Astrocyte of the cerebellum (primary cell): ENCODE results near the gene RMND1.

Experiments used
- DNase-seq: peaks from one replicate; pipeline ENCODE4 v3.0.0-alpha.2; 2011; ENCODE audit warnings: low read depth
- H3K4me3 ChIP-seq: 2 replicates; pipeline ENCODE4 v1.5.1; 2011; ENCODE audit warnings: mild to moderate bottlenecking, low read depth, low read length, moderate library complexity
- in situ Hi-C: cut with HindIII; loops from 2 replicates; pipeline ENCODE4 v1.10.0; 2017; ENCODE audit warnings: low sequenced_read_pairs
- TF ChIP-seq, protein P1 (sequence below): IDR thresholded peaks from 2 replicates; pipeline ENCODE4 v1.5.1; 2012; ENCODE audit warnings: low read length, low read depth, moderate library complexity, mild to moderate bottlenecking; ENCODE audit errors: missing control alignments

Gene RMND1, protein sequence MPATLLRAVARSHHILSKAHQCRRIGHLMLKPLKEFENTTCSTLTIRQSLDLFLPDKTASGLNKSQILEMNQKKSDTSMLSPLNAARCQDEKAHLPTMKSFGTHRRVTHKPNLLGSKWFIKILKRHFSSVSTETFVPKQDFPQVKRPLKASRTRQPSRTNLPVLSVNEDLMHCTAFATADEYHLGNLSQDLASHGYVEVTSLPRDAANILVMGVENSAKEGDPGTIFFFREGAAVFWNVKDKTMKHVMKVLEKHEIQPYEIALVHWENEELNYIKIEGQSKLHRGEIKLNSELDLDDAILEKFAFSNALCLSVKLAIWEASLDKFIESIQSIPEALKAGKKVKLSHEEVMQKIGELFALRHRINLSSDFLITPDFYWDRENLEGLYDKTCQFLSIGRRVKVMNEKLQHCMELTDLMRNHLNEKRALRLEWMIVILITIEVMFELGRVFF

DNA sequence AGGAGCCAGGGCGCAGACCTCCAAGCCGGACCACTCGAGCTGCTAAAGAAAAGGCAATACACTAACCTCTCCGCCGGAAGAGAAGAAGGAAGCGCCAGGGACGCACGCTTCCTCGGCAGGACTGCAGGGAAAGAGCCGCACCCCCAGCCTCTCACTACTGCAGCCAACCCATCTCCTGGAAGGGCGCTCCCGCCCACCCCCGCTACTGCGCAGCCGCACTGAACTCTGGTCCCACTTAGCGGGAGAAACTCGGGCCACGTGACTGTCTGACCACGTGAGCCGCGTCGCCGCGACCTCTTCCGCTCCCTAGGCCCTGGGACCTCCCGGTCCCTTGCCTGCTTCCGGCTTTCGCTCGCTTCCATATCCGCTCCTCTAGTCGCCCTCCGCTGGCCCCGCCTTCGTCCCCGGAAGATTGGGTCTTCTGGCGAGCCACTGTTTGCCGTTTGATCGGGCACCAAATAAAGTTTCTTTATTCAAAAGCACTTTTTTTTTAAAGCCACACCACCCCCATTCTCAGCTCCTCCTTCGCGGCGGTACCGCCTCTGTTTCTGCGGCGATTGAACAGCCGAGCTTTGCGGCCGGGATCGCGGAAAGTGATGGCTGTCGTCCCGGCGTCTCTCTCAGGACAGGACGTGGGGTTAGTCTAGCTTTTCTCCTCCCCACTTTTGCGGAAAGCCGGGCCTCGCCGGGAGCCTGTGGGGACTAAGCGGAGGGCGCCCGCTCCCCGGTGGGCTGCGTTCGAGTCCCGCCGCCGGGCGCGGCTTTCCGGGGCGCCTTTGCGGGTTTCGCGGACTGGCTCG is at the start of gene RMND1:
Gene RMND1 (minus strand): TSS at position 177 of the 800 bp plus-strand sequence. CDS start 6,315 bp downstream, outside the sequence.
- peak within 1 kb of the TSS; percentile 93 for H3K4me3 ChIP-seq
- in situ Hi-C loops: no loop called here
- TF ChIP-seq, protein P1, sequence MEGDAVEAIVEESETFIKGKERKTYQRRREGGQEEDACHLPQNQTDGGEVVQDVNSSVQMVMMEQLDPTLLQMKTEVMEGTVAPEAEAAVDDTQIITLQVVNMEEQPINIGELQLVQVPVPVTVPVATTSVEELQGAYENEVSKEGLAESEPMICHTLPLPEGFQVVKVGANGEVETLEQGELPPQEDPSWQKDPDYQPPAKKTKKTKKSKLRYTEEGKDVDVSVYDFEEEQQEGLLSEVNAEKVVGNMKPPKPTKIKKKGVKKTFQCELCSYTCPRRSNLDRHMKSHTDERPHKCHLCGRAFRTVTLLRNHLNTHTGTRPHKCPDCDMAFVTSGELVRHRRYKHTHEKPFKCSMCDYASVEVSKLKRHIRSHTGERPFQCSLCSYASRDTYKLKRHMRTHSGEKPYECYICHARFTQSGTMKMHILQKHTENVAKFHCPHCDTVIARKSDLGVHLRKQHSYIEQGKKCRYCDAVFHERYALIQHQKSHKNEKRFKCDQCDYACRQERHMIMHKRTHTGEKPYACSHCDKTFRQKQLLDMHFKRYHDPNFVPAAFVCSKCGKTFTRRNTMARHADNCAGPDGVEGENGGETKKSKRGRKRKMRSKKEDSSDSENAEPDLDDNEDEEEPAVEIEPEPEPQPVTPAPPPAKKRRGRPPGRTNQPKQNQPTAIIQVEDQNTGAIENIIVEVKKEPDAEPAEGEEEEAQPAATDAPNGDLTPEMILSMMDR: no peak
- peak; percentile 100 for DNase-seq

DNA sequence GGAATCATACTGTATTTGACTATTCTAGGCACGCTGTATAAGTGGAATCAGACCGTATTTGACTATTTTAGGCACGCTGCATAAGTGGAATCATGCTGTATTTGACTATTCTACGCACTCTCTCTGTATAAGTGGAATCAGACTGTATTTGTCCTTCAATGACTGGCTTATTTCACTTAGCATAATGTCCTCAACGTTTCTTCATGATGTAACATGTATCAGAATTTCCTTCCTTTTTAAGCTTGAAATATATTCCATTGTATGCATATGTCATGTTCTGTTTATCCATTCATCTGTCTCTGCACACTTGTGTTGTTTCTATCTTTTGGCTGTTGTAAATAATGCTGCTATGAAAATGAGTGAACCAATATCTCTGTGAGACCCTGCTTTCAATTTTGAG is 47.6 kb upstream of the RMND1 start:
- no peak for DNase-seq
- TF ChIP-seq, protein P1: no peak
- in situ Hi-C loops: no loop called here
- H3K4me3 ChIP-seq: no peak overlapping the region

DNA sequence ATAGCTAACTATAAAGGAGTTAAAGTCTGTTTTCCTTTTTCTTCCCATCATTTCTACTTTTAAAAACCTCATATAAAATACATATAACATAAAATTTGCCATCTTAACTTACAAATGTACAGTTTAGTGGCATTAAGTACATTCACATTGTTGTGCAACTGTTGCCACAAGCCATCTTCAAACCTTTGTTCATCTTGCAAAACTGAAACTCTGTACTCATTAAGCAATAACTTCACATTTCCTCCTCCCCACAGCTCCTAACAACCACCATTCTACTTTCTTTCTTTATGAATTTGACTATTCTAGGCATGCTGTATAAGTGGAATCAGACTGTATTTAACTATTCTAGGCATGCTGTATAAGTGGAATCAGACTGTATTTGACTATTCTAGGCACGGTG is 46.4 kb upstream of the RMND1 start:
- in situ Hi-C loops: no loop called here
- TF ChIP-seq, protein P1: no peak
- H3K4me3 ChIP-seq: no peak overlapping the region
- DNase-seq: no peak

DNA sequence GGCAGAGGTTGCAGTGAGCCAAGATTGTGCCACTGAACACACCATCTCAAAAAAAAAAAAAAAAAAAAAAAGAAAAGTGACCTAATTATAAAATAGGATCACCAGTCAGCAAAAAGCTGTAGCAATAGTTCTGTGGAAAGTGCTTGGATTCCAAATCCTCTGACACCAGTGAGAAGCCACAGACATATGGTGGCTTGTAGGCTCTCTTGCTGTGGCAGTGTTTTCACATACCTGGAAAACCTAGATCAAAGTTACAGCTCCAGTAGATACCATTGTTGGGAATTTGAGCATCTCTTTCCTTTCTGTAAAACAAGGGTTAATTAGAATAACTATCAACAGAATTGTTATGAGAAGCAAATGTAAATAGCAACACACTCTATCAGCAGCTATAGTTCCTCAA is 46.0 kb upstream of the RMND1 start:
- no peak overlapping the region for H3K4me3 ChIP-seq
- in situ Hi-C loops: no loop called here
- TF ChIP-seq, protein P1: no peak
- DNase-seq: no peak

DNA sequence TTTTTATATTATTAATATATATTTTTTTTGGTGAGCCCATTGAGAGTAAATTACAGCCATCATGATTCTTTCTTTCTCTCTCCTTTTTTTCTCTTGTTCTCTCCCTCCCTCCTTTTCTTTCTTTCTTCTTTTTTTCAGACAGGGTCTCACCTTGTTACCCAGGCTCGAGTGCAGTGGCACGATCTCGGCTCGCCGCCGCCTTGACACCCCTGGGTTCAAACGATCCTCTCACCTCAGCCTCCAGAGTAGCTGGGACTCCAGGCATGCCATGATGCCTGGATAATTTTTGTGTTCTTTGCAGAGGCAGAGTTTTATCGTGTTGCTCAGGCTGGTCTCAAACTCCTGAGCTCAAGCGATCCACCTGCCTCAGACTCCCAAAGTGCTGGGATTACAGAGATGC is 43.5 kb upstream of the RMND1 start:
- TF ChIP-seq, protein P1: no peak
- in situ Hi-C loops: no loop called here

DNA sequence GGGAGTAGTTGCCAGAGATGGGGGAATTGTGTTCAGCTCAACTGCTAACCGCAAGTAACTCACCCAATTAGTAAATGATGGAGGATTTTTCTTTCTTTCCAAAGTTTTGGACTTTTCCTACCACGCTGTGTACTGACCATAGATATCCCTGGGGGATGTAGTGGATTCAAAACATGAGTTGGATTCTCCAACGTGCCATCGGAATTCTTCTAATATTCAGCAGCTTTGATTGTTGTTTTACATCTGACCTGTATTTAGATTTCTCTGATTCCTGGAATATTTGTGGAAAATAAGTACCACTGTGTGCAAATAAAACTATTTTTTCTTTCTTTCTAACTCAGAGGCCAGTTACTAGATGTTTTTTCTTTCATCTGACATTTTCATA is 43.0 kb upstream of the RMND1 start:
- peak; percentile 8 for DNase-seq
- in situ Hi-C loops: no loop called here
- H3K4me3 ChIP-seq: peak overlapping the region; percentile 65
- TF ChIP-seq, protein P1: no peak

More for the DNA sequence above, 43.5 kb upstream of the RMND1 start:
- no peak overlapping the region for H3K4me3 ChIP-seq
- no peak for DNase-seq
